Aorta (tissue), 5 donors: ENCODE data around the gene AP4B1. TPM values are rescaled to one million over a fixed set of nuclear protein-coding genes. Genes with fewer than 3 reads are reported as not detected.

Experiments
- ATAC-seq: fragments of 200-7000 bp; cut with Tn5 transposase; one replicate; pipeline ENCODE4 v1.9.1; 2022; ENCODE audit warnings: moderate library complexity; ENCODE audit not compliant: low FRiP score
- DNase-seq, 2 donors: peaks; one replicate each; pipeline ENCODE4 v3.0.0-alpha.2; 2020
- H3K27ac ChIP-seq, 2 donors: one replicate each; pipeline ENCODE4 v1.5.1; 2013; ENCODE audit warnings: low read length in 2 of 2, mild to moderate bottlenecking in 2 of 2, moderate library complexity in 2 of 2, control low read depth in 1 of 2, inconsistent platforms in 1 of 2, low read depth in 1 of 2
- H3K27me3 ChIP-seq, 2 donors: one replicate each; pipeline ENCODE4 v1.6.1; 2013; ENCODE audit warnings: control low read depth in 1 of 2, low read length in 1 of 2, mild to moderate bottlenecking in 1 of 2, moderate library complexity in 1 of 2; ENCODE audit not compliant: insufficient read depth in 2 of 2, control insufficient read depth in 1 of 2
- H3K36me3 ChIP-seq, 2 donors: one replicate each; pipeline ENCODE4 v1.6.1; 2013; ENCODE audit warnings: control low read depth in 1 of 2, low read length in 1 of 2, mild to moderate bottlenecking in 1 of 2; ENCODE audit not compliant: insufficient read depth in 2 of 2, control insufficient read depth in 1 of 2
- H3K4me1 ChIP-seq, 2 donors: one replicate each; pipeline ENCODE4 v1.6.1; 2013; ENCODE audit warnings: low read length in 2 of 2, control low read depth in 1 of 2, mild to moderate bottlenecking in 1 of 2, moderate library complexity in 1 of 2; ENCODE audit not compliant: insufficient read depth in 2 of 2, control insufficient read depth in 1 of 2
- H3K4me3 ChIP-seq, 2 donors: one replicate each; pipeline ENCODE4 v1.5.1; 2013; ENCODE audit warnings: low read length in 2 of 2, control low read depth in 1 of 2, mild to moderate bottlenecking in 1 of 2
- H3K9me3 ChIP-seq: one replicate; pipeline ENCODE4 v1.6.1; 2013; ENCODE audit warnings: mild to moderate bottlenecking, low read length; ENCODE audit not compliant: control insufficient read depth
- WGBS, 2 donors: extraction: QIAGEN DNeasy Blood & Tissue Kit; methylation state at CpG; one replicate each; pipeline ENCODE4 v1.1.7; 2013; 5-methylcytosine and 5-hydroxymethylcytosine counted together
- intact Hi-C, 2 donors: fragments of 100-400 bp; cut with DNase I; formaldehyde crosslinking; loops; one replicate each; pipeline versions ENCODE4 v1.14.2 to v1.15.0; 2022
- polyA plus RNA-seq, 2 donors: library from polyadenylated mRNA; stranded (reverse); fragments of 200-250 nt; gene quantifications; one replicate each; pipeline ENCODE4 v1.2.3, GENCODE V29; 2013
- total RNA-seq, 2 donors: library from RNA; stranded (reverse); fragmentation: NEBNext Ultra II Directional; extraction: Animal tissue kit (Norgen Biotek cat#: 25700); gene quantifications; one replicate each; pipeline ENCODE4 v1.2.1, GENCODE V29; 2021
- donor health status: healthy with polysubstance abuse.
- donor health status: Bipolar disorder and iron deficiency.
- donor health status: DM: no; HTN: no; CAD: no.
- donor health status: DM: no; HTN: no; CAD: no.
- donor health status: DM: yes; HTN: yes; CAD: no.

Gene AP4B1
- total and polyA plus RNA-seq, 4 donors: 8.5 to 35.4 (median 20.2) TPM

DNA sequence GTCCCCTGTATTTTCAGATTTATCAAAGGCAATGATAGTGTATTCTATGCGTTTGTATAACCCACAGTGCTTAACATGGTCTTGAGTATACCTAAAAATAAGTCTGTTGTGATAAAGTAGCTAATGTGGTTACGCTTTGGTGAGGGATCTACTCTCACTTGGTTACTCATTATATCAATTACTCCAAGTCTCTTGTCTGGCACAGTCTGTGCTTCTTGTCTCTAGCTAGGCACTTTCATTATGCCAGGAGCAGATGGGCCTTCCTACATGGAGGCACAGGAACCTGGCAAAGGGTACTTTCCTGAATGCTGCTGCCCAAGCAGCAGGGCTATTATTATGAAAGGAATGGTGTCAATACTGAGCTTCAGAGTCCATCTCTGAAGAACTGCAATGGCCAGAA, 28.9 kb downstream of the AP4B1 start:
- intact Hi-C loops: no loop called here
- no peak for ATAC-seq
- H3K27me3 ChIP-seq: no peaks in the 10 kb centered on the region
- no peaks in the 10 kb centered on the region for H3K4me1 ChIP-seq
- no peak overlapping the region for H3K4me3 ChIP-seq
- no peaks in the 10 kb centered on the region for H3K9me3 ChIP-seq
- no peak for DNase-seq
- peaks cover 0 to 2% of the 10 kb centered on the region in 2 donors for H3K36me3 ChIP-seq
- no peak overlapping the region for H3K27ac ChIP-seq
- WGBS, 2 donors: 79 to 83% methylated on average over 2 of the region's 2 CpGs

GRCh38 chr1:113874012-113874879, 30.4 kb downstream of the AP4B1 start:
- Histone ChIP-seq H3K27me3 (no peaks in the 10 kb centered on the region), H3K27ac (no peak overlapping the region), H3K36me3 (no peaks in the 10 kb centered on the region), H3K4me3 (no peak overlapping the region), H3K4me1 (no peaks in the 10 kb centered on the region), H3K9me3 (no peaks in the 10 kb centered on the region)
- WGBS, 2 donors: 87 to 90% methylated on average over 1 of the region's 1 CpG
- intact Hi-C loops: no loop called here
- ATAC-seq: no peak
- no peak for DNase-seq

GRCh38 chr1:113872219-113872935, 32.2 kb downstream of the AP4B1 start:
- Histone ChIP-seq H3K27me3 (no peaks in the 10 kb centered on the region), H3K27ac (no peak overlapping the region), H3K4me1 (no peaks in the 10 kb centered on the region), H3K4me3 (no peak overlapping the region), H3K9me3 (no peaks in the 10 kb centered on the region), H3K36me3 (no peaks in the 10 kb centered on the region)
- ATAC-seq: no peak
- intact Hi-C loops: no loop called here
- DNase-seq: no peak

DNA sequence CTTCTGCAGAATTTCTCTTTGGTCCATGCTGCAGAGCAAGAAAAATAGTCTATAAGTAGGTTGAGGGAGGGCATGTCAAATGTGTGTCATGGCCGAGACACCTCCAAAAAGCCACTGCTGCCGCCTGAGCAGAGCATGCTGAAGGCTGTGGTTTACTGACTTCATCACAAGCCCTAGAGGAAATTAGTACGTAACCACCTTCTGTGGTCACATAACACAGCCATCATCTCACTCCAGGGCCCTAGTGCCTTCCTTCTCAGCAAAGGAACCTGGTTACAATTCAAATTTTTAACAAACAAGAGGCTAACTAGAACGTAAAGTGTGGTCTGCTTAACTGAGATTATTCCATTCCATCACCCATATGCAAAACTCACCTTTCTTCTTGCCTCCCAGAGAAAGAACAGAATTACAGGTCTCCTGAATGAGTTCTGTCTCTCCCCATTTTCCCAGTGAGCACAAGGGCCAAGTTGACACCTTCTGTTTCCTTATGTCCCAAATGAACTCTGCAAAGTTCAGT, 32.9 kb downstream of the AP4B1 start, which contains the start of gene PTPN22:
TSS of gene PTPN22 (minus strand) at position 116 of the 517 bp plus-strand sequence.
- H3K27me3 ChIP-seq: no peaks in the 10 kb centered on the region
- ATAC-seq: peak; percentile 73
- H3K36me3 ChIP-seq: no peaks in the 10 kb centered on the region
- no peak within 1 kb of the TSS for H3K27ac ChIP-seq
- WGBS, 2 donors: 67 to 75% methylated on average over 4 of the region's 4 CpGs
- no peak within 1 kb of the TSS for H3K4me3 ChIP-seq
- H3K9me3 ChIP-seq: no peaks in the 10 kb centered on the region
- no peaks in the 10 kb centered on the region for H3K4me1 ChIP-seq
- DNase-seq: peak in 1 of 2 donors; percentile 68
- intact Hi-C loops: no loop called here

- no peaks in the 10 kb centered on the region for H3K9me3 ChIP-seq
- H3K36me3 ChIP-seq: no peaks in the 10 kb centered on the region
- DNase-seq (no peak), ATAC-seq (no peak)
- H3K27ac ChIP-seq: no peak overlapping the region
- WGBS, 2 donors: 91 to 93% methylated on average over 3 of the region's 3 CpGs
- H3K27me3 ChIP-seq: no peaks in the 10 kb centered on the region
- H3K4me1 ChIP-seq: no peaks in the 10 kb centered on the region
- intact Hi-C loops: no loop called here
- H3K4me3 ChIP-seq: no peak overlapping the region
Measured at GRCh38 chr1:113870778-113871177, 33.8 kb downstream of the AP4B1 start.

- Histone ChIP-seq H3K9me3 (no peaks in the 10 kb centered on the region), H3K4me3 (no peak overlapping the region), H3K27me3 (no peaks in the 10 kb centered on the region), H3K27ac (no peak overlapping the region), H3K4me1 (no peaks in the 10 kb centered on the region), H3K36me3 (no peaks in the 10 kb centered on the region)
- intact Hi-C loops: no loop called here
- ATAC-seq (no peak), DNase-seq (no peak)
- 91 to 98% methylated on average over 4 of the region's 4 CpGs for WGBS, 2 donors
Measured at GRCh38 chr1:113868387-113869083, 36.1 kb downstream of the AP4B1 start.

GRCh38 chr1:113861641-113862040, 43.0 kb downstream of the AP4B1 start:
- H3K27me3 ChIP-seq: no peaks in the 10 kb centered on the region
- 91 to 93% methylated on average over 5 of the region's 5 CpGs for WGBS, 2 donors
- H3K4me1 ChIP-seq: no peaks in the 10 kb centered on the region
- no peaks in the 10 kb centered on the region for H3K36me3 ChIP-seq
- ATAC-seq (no peak), DNase-seq (no peak)
- intact Hi-C loops: no loop called here
- H3K9me3 ChIP-seq: no peaks in the 10 kb centered on the region
- H3K27ac ChIP-seq: no peak overlapping the region
- H3K4me3 ChIP-seq: no peak overlapping the region

- DNase-seq (no peak), ATAC-seq (no peak)
- Histone ChIP-seq H3K27me3 (no peaks in the 10 kb centered on the region), H3K4me1 (no peaks in the 10 kb centered on the region), H3K4me3 (no peak overlapping the region), H3K9me3 (no peaks in the 10 kb centered on the region), H3K27ac (no peak overlapping the region), H3K36me3 (no peaks in the 10 kb centered on the region)
- intact Hi-C loops: no loop called here
- WGBS, 2 donors: 39 to 42% methylated on average over 3 of the region's 3 CpGs
Measured at GRCh38 chr1:113860891-113861290, 43.7 kb downstream of the AP4B1 start.
